GM12878 (cell line): ENCODE measurements around the gene SWSAP1. TPM values are rescaled to one million over a fixed set of nuclear protein-coding genes. Genes with fewer than 3 reads are reported as not detected.
A peak's percentile ranks its signal among the peaks of the same experiment; 100 is the strongest.

ENCODE experiments used
- ATAC-seq: fragments of 200-7000 bp; cut with Tn5 transposase; 3 replicates; pipeline ENCODE4 v1.9.1; 2020; ENCODE audit warnings: mild to moderate bottlenecking, moderate library complexity
- BruUV-seq: library from RNA; stranded (reverse); fragments of 400-500 nt; replicated peaks from 2 replicates; lab custom pipeline; 2021; lab: Mats Ljungman, UMichigan
- CTCF ChIA-PET: fragments of 300-600 bp; sonication (Branson Sonifier 250); formaldehyde crosslinking; extraction: SDS; loops from one replicate; lab custom pipeline; 2021; ENCODE audit warnings: inconsistent platforms; lab: Yijun Ruan, JAX
- POLR2A ChIA-PET: fragments of 350-600 bp; formaldehyde crosslinking; extraction: SDS; loops from one replicate; lab custom pipeline; 2021; ENCODE audit warnings: inconsistent platforms; lab: Charles Lee
- RAD21 ChIA-PET: fragments of 300-600 bp; sonication (Branson Sonifier 250); formaldehyde crosslinking; loops from one replicate; lab custom pipeline; 2023; ENCODE audit warnings: antibody characterized with exemption; ENCODE audit not compliant: unreplicated experiment; lab: Charles Lee
- SMC1A ChIA-PET: fragments of 300-600 bp; sonication (Branson Sonifier 250); formaldehyde crosslinking; loops from one replicate; lab custom pipeline; 2023; ENCODE audit not compliant: unreplicated experiment, uncharacterized antibody; lab: Charles Lee
- DNase-seq: peaks from one replicate; pipeline ENCODE4 v3.0.0-alpha.2; 2011; ENCODE audit warnings: low read depth, low spot score
- FAIRE-seq: peaks from 3 replicates; lab custom pipeline; 2011; peaks lifted over from hg19 to GRCh38; lab: Jason Lieb, UNC
- H2AFZ ChIP-seq: 2 replicates; pipeline ENCODE4 v1.6.0; 2011; ENCODE audit warnings: low read depth, low read length, control low read depth; ENCODE audit not compliant: control insufficient read depth
- H3K27ac ChIP-seq: 2 replicates; pipeline ENCODE4 v1.5.1; 2011; ENCODE audit warnings: control low read depth; ENCODE audit not compliant: control insufficient read depth, insufficient read depth
- H3K27me3 ChIP-seq, 2 experiments: replicated peaks in 1 of 2; 2 replicates each; pipeline versions ENCODE4 v1.6.0 to v1.6.1; 2011; ENCODE audit warnings: low read length in 1 of 2; ENCODE audit not compliant: control insufficient read depth in 2 of 2, insufficient read depth in 2 of 2
- H3K36me3 ChIP-seq, 2 experiments: 2 replicates each; pipeline ENCODE4 v1.5.1; 2011; ENCODE audit warnings: low read length in 1 of 2; ENCODE audit not compliant: control insufficient read depth in 2 of 2, insufficient read depth in 2 of 2
- H3K4me1 ChIP-seq: 2 replicates; pipeline ENCODE4 v1.6.1; 2011; ENCODE audit warnings: mild to moderate bottlenecking, low read length, moderate library complexity, mixed read lengths; ENCODE audit not compliant: control insufficient read depth, insufficient read depth
- H3K4me2 ChIP-seq: 2 replicates; pipeline ENCODE4 v1.6.0; 2011; ENCODE audit warnings: control low read depth; ENCODE audit not compliant: control insufficient read depth, insufficient read depth
- H3K4me3 ChIP-seq: fragments of 200-600 bp; sonication (generic); 2 replicates; pipeline ENCODE4 v1.5.1; 2016
- H3K79me2 ChIP-seq: 2 replicates; pipeline ENCODE4 v1.6.0; 2011; ENCODE audit warnings: low read length; ENCODE audit not compliant: control insufficient read depth, insufficient read depth
- H3K9ac ChIP-seq: 2 replicates; pipeline ENCODE4 v1.8.0; 2011; ENCODE audit warnings: low read length, control low read depth, mixed read lengths; ENCODE audit not compliant: control insufficient read depth, insufficient read depth
- H3K9me3 ChIP-seq: replicated peaks from 3 replicates; pipeline ENCODE4 v1.5.1; 2011; ENCODE audit warnings: mild to moderate bottlenecking, low read length; ENCODE audit not compliant: control insufficient read depth, insufficient read depth
- H4K20me1 ChIP-seq: 2 replicates; pipeline ENCODE4 v1.6.0; 2011; ENCODE audit not compliant: control insufficient read depth, insufficient read depth
- BMI1 ChIP-seq: fragments of 450-650 bp; IDR thresholded peaks from 2 replicates; pipeline ENCODE4 v1.6.1; 2016; ENCODE audit warnings: mild to moderate bottlenecking, moderate library complexity, borderline replicate concordance
- EGR1 ChIP-seq, 2 experiments: IDR thresholded peaks; 1 replicate in 1 of 2; 2 replicates in 1 of 2; pipeline ENCODE4 v1.6.1; 2011 to 2012; ENCODE audit warnings: low read depth in 2 of 2, low read length in 2 of 2, borderline replicate concordance in 1 of 2, mild to moderate bottlenecking in 1 of 2, moderate library complexity in 1 of 2
- ESRRA ChIP-seq: IDR thresholded peaks from 2 replicates; pipeline ENCODE4 v1.6.1; 2012; ENCODE audit warnings: mild to moderate bottlenecking, low read length, improper control_type of control experiment
- MEF2B ChIP-seq: fragments of 450-650 bp; IDR thresholded peaks from 2 replicates; pipeline ENCODE4 v1.6.1; 2018; ENCODE audit warnings: mild to moderate bottlenecking, moderate library complexity; ENCODE audit not compliant: partially characterized antibody, poor library complexity, severe bottlenecking
- MXI1 ChIP-seq: fragments of 150-350 bp; IDR thresholded peaks from 2 replicates; pipeline ENCODE4 v1.6.1; 2011; ENCODE audit warnings: low read depth, mild to moderate bottlenecking, inconsistent platforms, low read length, improper control_type of control experiment
- NFXL1 ChIP-seq: fragments of 450-650 bp; IDR thresholded peaks from 2 replicates; pipeline ENCODE4 v1.6.1; 2017; ENCODE audit warnings: antibody characterized with exemption, mild to moderate bottlenecking, borderline replicate concordance
- RB1 ChIP-seq: fragments of 450-650 bp; formaldehyde crosslinking; IDR thresholded peaks from 2 replicates; pipeline ENCODE4 v1.6.1; 2017; ENCODE audit warnings: mild to moderate bottlenecking, borderline replicate concordance
- STAT3 ChIP-seq: IDR thresholded peaks from 2 replicates; pipeline ENCODE4 v1.6.1; 2011; ENCODE audit warnings: low read depth, low read length, improper control_type of control experiment
- WGBS: methylation state at CpG from one replicate; pipeline ENCODE4 v1.1.6; 2016; ENCODE audit warnings: low lambda C conversion rate; ENCODE audit not compliant: insufficient replicate concordance, insufficient coverage; ENCODE audit errors: missing lambda C conversion rate; 5-methylcytosine and 5-hydroxymethylcytosine counted together
- in situ Hi-C: fragments of 300-500 bp; cut with MboI; formaldehyde crosslinking; loops from 9 replicates; pipeline ENCODE4 v1.14.3; 2018; ENCODE audit warnings: mixed read lengths
- intact Hi-C: fragments of 100-400 bp; cut with micrococcal nuclease; formaldehyde crosslinking; loops from one replicate; pipeline ENCODE4 v1.14.2; 2022; ENCODE audit not compliant: unreplicated experiment
- polyA plus RNA-seq, 11 experiments: library from polyadenylated mRNA; depleted of rRNA in 4 of 11; unstranded in 6 of 11; stranded (reverse) in 5 of 11; fragments of >200 nt; fragmentation: Nextera tagmentation in 4 of 11; fragmentation: Illumina TruSeq in 1 of 11; extraction: Ambion mirVana in 4 of 11; extraction: Trizol in 1 of 11; gene quantifications; 1 replicate in 1 of 11; 2 replicates in 10 of 11; pipeline versions ENCODE4 v1.2.1 to v1.2.3, GENCODE V29; 2011 to 2016; ENCODE audit warnings: inconsistent platforms in 2 of 11, missing spikeins in 2 of 11, low read depth in 1 of 11
- total RNA-seq, 4 experiments: library from RNA; depleted of rRNA in 3 of 4; stranded (reverse); fragments of >200 nt in 3 of 4; fragmentation: Illumina TruSeq in 1 of 4; extraction: Trizol in 1 of 4; gene quantifications; 2 replicates each; pipeline versions ENCODE4 v1.2.1 to v1.2.3, GENCODE V29; 2013 to 2021
- TF ChIP-seq, protein P1 (sequence below): fragments of 450-650 bp; IDR thresholded peaks from 2 replicates; pipeline ENCODE4 v1.6.1; 2016; ENCODE audit warnings: mild to moderate bottlenecking
- TF ChIP-seq, protein P2 (sequence below): fragments of 450-650 bp; IDR thresholded peaks from 2 replicates; pipeline ENCODE4 v1.6.1; 2016; ENCODE audit warnings: mild to moderate bottlenecking, moderate library complexity, borderline replicate concordance
- TF ChIP-seq, protein P3 (sequence below): IDR thresholded peaks from 2 replicates; pipeline ENCODE4 v1.6.1; 2011; ENCODE audit warnings: mild to moderate bottlenecking, low read depth, low read length, moderate library complexity; ENCODE audit not compliant: insufficient replicate concordance

Gene SWSAP1
- total and polyA plus RNA-seq, 10 of the 15 experiments (the other 5 are each of a cell fraction or from before 2014, with no cell fraction given) = 0.18 to 6.5 (median 2.4) TPM

DNA sequence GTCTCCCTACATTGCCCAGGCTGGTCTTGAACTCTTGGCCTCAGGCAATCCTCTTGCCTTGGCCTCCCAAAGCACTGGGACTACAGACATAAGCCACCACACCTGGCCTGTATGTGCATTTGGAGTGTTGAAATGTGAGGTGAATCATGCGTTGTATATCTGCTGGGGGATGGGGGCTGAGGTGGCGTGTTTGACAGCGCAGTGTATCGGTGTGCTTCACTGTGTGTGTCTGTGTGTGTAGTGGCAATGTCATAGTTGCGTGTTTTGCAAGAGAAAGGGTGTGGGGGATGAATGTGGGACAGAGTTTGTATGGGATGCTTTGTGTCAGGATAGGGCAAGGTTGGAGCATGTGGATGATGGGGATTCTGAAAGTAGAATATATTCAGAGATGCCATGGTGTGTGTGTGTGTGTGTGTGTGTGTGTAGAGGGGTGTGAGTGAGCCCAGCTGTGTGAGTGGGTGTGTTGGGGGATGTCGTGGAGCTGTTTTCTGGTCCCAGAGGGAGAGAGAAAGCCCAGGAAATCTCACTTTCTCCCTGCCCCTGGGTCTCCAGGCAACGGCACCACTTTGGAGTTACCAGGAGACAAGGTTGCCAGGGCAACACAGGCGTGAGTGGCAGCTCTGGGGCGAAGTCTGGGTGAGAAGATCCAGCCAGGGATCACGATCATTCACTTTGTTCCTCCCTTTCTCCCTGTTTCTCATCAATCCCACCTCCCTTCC lies 1.1 kb upstream of the SWSAP1 start:
- WGBS = 50% methylated on average over 10 of the region's 10 CpGs
- SMC1A ChIA-PET = interaction anchor here (0.8 to 6.1 kb wide), 4 partner anchors 27 to 81 kb away, joined by 3 to 40 read pairs (median 26); partner anchors contain the start of genes CCDC159, TMEM205 and TSPAN16
- in situ Hi-C loops (no loop called here), intact Hi-C loops (no loop called here)
- H2AFZ ChIP-seq = no peak overlapping the region; the same call in 1 of the 2 replicates
- H3K9ac ChIP-seq = peak overlapping the region; percentile 87; the same call in 1 of the 2 replicates
- peak in 1 of 2 experiments; percentile 5; a peak in 1 of 3 replicates for TF ChIP-seq EGR1 (IDR thresholded peaks at IDR 0.05; ENCODE audit: borderline replicate concordance in 1 of 2, low read depth in 2 of 2, low read length in 2 of 2)
- peak; percentile 59; the same call in 1 of the 2 replicates for TF ChIP-seq MXI1
- TF ChIP-seq, protein P1, sequence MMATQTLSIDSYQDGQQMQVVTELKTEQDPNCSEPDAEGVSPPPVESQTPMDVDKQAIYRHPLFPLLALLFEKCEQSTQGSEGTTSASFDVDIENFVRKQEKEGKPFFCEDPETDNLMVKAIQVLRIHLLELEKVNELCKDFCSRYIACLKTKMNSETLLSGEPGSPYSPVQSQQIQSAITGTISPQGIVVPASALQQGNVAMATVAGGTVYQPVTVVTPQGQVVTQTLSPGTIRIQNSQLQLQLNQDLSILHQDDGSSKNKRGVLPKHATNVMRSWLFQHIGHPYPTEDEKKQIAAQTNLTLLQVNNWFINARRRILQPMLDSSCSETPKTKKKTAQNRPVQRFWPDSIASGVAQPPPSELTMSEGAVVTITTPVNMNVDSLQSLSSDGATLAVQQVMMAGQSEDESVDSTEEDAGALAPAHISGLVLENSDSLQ = peak; percentile 96
- TF ChIP-seq, protein P2, sequence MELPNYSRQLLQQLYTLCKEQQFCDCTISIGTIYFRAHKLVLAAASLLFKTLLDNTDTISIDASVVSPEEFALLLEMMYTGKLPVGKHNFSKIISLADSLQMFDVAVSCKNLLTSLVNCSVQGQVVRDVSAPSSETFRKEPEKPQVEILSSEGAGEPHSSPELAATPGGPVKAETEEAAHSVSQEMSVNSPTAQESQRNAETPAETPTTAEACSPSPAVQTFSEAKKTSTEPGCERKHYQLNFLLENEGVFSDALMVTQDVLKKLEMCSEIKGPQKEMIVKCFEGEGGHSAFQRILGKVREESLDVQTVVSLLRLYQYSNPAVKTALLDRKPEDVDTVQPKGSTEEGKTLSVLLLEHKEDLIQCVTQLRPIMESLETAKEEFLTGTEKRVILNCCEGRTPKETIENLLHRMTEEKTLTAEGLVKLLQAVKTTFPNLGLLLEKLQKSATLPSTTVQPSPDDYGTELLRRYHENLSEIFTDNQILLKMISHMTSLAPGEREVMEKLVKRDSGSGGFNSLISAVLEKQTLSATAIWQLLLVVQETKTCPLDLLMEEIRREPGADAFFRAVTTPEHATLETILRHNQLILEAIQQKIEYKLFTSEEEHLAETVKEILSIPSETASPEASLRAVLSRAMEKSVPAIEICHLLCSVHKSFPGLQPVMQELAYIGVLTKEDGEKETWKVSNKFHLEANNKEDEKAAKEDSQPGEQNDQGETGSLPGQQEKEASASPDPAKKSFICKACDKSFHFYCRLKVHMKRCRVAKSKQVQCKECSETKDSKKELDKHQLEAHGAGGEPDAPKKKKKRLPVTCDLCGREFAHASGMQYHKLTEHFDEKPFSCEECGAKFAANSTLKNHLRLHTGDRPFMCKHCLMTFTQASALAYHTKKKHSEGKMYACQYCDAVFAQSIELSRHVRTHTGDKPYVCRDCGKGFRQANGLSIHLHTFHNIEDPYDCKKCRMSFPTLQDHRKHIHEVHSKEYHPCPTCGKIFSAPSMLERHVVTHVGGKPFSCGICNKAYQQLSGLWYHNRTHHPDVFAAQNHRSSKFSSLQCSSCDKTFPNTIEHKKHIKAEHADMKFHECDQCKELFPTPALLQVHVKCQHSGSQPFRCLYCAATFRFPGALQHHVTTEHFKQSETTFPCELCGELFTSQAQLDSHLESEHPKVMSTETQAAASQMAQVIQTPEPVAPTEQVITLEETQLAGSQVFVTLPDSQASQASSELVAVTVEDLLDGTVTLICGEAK = peak; percentile 44; the same call in 1 of the 2 replicates
- no peak for TF ChIP-seq STAT3
- TF ChIP-seq ESRRA = no peak
- no peak for TF ChIP-seq RB1
- peak; percentile 89 for TF ChIP-seq BMI1
- peak; percentile 21 for TF ChIP-seq MEF2B
- no peak for TF ChIP-seq NFXL1
- TF ChIP-seq, protein P3, sequence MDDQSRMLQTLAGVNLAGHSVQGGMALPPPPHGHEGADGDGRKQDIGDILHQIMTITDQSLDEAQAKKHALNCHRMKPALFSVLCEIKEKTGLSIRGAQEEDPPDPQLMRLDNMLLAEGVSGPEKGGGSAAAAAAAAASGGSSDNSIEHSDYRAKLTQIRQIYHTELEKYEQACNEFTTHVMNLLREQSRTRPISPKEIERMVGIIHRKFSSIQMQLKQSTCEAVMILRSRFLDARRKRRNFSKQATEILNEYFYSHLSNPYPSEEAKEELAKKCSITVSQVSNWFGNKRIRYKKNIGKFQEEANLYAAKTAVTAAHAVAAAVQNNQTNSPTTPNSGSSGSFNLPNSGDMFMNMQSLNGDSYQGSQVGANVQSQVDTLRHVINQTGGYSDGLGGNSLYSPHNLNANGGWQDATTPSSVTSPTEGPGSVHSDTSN = peak; percentile 90
- POLR2A ChIA-PET = interaction anchor here (1.1 to 4.8 kb wide), 3 partner anchors 28 to 84 kb away, joined by 3 to 48 read pairs (median 4); partner anchors contain the start of genes CCDC159 and TMEM205
- H3K4me3 ChIP-seq = peak overlapping the region; percentile 77; the same call in 1 of the 2 replicates
- no peak for DNase-seq
- H3K27me3 ChIP-seq = no peaks in the 10 kb centered on the region
- no peak overlapping the region; the same call in 1 of the 2 replicates for H3K27ac ChIP-seq
- H3K36me3 ChIP-seq = no peaks in the 10 kb centered on the region
- peak overlapping the region; percentile 83 for H3K4me2 ChIP-seq
- CTCF ChIA-PET = interaction anchor here (0.7 to 5.6 kb wide), 8 partner anchors 10 to 109 kb away, joined by 3 to 62 read pairs (median 6); partner anchors contain the start of genes CCDC159, EPOR, TMEM205 and TSPAN16
- H3K4me1 ChIP-seq = peaks cover 21% of the 10 kb centered on the region
- H3K9me3 ChIP-seq = no peaks in the 10 kb centered on the region
- FAIRE-seq = no peak
- no peaks in the 10 kb centered on the region for H4K20me1 ChIP-seq
- no peak for ATAC-seq
- BruUV-seq = no TSS peak
- RAD21 ChIA-PET = interaction anchor here (1.0 to 5.2 kb wide), 5 partner anchors 10 to 79 kb away, joined by 3 to 27 read pairs (median 5); partner anchors contain the start of genes CCDC159, EPOR, ODAD3 and TMEM205
- H3K79me2 ChIP-seq = peaks cover 10% of the 10 kb centered on the region
